Hematopoietic multipotent progenitor cell (in vitro differentiated cells): ENCODE data around the gene ARL17B. TPM values are rescaled to one million over a fixed set of nuclear protein-coding genes. Genes with fewer than 3 reads are reported as not detected.
"Not testable (repeated sequence)": the region's sequence is repeated elsewhere in the genome, so short reads cannot be mapped to it uniquely, and the experiment has no call there.

ENCODE experiments used
- DNase-seq, 3 donors: peaks; one replicate each; pipeline ENCODE4 v3.0.0-alpha.2; 2011 to 2015; ENCODE audit warnings: low read depth in 2 of 3, low spot score in 2 of 3
- total RNA-seq: library from RNA; depleted of rRNA; stranded (reverse); fragments of >200 nt; gene quantifications from one replicate; pipeline ENCODE4 v1.2.3, GENCODE V29; 2012

Gene ARL17B
- total RNA-seq, 1 donor, result 6.2 TPM

DNA sequence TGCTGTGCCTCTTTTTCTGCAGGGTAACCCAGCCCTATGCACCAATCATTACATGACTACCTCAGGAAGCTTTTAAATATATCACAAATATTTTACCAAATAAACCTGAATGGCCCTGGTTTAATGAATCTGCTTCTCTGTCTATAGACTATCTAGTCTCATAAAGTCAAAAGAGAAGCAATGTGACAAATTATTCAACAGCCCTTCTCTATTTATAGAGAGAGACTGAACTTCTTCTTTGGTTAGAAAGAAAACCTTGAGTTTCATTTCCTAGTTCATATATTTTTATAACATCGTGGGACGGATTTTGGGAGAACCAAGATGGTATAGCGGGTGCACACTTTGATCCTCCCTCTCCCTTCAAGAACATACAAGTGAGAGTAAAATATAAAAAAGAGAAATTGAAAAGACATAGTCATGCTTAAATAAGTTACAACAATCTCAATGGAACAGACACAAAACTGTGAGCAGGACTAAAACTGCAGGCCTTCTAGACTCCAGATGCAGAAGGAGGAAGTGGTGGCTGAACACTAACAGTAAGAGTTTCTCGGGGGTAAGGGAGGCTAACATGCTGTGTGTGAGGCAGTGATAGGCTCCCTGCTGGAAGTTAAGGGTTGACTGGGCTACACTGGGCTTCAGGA, 70.5 kb downstream of the ARL17B start:
- DNase-seq, result peak in 2 of 3 donors; percentile 42 to 94

DNA sequence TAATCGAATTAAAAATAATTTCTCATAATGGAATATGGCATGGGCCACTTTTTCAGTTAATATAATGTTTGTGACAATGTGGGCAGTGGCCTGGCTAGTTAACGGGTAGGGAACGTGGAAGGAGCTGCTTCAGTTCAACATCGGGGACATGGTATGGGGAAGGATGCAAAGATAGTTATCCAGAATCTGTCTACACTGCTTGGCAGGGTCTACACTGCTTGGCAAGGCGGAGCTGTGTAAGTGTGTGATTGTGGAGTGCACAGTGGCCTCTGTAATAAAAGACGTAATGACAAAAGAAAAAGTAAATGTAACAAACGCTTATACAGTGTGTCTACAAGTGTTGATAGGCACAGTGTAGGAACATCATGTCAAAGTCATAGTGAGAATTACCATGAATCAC, 74.0 kb downstream of the ARL17B start:
- DNase-seq, result not testable (repeated sequence)

DNA sequence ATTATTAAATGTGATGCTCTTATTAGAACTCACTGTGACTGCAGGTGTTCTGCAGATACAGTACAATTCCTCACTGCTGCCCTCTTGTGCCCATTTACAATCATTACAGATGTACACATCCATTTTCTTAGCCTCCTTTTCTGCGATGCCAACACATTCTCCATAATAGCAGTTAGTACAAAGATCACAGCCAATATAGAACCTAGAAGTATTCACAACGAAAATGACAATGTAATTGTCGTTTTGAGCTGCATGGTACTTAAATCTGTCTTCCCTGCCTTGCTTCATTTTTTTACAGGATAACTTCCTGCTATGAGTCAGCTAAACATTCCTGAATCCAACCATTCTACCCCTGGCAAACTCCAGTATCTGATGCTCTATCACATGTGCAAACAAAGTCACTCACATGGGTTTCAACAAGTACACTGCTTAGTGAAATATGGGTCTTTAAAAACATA, 74.8 kb downstream of the ARL17B start:
- peak; percentile 41 to 91 (median 65) for DNase-seq

DNA sequence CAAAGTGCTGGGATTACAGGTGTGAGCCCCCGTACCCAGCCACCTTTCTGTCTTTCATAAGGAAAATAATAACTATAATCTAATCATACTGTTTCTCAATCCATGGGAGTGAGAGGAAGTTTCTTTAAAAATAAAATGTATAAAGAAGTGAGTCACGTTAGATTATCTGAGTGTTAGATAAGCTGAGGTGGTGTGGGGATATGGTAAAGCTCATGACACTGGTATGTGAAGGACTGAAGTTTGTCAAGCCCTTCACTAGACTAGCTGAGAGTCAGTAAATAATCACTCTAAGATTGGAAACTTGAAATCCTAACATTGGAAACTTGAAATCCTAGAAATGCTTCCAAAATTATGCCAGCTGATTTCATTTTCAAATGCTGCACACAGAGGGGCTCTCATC, 76.1 kb downstream of the ARL17B start:
- not testable (repeated sequence) for DNase-seq

DNA sequence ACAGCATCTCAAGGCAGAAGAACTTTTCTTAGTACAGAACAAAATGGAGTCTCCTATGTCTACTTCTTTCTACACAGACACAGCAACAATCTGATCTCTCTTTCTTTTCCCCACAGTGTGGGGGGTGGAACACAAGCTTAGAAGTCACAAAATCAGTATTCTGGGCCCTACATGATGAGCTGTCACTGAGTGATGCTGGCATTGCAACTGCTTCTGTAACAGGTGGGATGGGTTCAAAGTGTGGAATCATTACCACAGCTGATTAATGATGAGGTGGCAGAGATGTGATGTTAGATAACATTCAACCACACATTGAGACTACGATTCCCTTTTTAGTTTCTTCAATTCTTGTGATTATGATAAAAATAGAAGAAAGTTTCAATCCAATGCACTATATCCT, 77.1 kb downstream of the ARL17B start:
- DNase-seq, result not testable (repeated sequence)

DNA sequence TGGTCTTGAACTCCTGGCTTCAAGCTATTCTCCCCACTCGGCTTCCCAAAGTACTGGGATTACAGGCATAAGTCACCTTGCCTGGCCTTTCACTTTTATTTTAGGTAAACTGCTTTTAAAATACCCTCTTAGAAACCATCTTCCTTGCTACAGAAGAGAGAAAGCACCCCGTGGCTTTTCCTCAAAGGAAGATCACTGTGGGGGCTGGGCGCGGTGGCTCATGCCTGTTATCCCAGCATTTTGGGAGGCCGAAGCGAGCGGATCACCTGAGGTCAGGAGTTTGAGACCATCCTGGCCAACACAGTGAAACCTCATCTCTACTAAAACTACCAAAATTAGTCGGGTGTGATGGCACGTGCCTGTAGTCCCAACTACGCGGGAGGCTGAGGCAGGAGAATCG, 78.9 kb downstream of the ARL17B start:
- DNase-seq, result not testable (repeated sequence)

DNA sequence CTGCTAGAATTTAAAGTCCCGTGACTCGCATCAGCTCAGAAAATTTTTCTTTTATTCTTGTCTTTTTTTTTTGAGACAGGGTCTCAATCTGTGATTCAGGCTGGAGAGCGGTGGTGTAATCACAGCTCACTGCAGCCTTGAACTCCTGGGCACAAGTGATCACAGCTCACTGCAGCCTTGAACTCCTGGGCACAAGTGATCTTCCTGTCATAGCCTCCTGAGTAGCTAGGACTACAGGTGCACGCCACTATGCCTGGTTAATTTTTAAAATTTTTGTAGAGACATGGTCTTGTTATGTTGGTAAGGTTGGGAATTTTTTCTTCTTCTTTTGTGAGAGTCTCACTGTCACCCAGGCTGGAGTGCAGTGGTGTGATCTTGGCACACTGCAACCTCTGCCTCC, 80.2 kb downstream of the ARL17B start:
- not testable (repeated sequence) for DNase-seq

DNA sequence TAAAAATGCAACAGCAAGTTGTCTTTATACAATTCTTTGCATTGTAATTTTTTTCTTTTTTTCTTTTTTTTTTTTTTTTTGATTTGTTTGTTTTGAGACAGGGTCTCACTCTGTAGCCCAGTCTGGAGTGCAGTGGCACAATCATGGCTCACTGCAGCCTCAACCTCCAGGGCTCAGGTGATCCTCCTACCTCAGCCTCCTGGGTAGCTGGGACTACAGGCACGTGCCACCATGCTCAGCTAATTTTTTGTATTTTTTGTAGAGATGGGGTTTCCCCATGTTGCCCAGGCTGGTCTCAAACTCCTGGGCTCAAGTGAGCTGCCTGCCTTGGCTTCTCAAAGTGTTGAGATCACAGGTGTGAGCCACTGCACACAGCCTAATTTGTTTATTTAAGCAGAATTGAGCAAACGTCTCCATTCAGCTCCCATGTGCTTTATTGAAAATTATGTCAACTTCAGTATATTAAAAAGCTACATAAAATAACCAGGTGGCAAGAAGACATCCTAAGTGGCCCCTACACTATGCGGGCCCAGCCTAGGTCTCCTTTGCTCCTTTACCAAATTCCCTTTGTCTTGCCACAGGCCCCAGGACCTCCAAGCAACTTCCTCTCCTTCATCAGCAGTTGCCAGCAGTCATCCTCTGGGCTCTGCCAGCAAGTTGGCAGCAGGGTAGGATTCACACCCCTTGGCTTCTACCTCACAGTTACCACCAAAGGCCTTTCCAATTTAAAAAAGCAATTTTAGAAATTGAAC, 84.7 kb downstream of the ARL17B start:
- not testable (repeated sequence) for DNase-seq

DNA sequence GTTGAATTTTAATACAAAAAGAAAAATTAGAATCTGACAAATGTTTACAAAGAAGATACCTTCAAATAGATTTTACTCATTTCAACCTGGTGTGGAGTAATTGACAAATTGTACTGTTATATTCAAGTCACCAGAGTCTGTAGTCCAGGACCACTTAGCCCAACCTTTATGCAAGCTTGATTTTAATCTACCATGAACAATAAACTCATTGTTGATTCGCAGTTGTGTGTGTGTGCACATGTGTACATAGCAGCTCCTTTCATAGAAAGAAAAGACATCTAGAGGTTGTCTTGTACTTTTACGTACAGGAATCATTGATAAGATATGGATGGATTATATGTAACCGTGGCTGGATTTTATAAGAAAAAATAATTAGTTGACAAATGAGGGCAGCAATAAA, 87.3 kb downstream of the ARL17B start:
- DNase-seq, result no peak

DNA sequence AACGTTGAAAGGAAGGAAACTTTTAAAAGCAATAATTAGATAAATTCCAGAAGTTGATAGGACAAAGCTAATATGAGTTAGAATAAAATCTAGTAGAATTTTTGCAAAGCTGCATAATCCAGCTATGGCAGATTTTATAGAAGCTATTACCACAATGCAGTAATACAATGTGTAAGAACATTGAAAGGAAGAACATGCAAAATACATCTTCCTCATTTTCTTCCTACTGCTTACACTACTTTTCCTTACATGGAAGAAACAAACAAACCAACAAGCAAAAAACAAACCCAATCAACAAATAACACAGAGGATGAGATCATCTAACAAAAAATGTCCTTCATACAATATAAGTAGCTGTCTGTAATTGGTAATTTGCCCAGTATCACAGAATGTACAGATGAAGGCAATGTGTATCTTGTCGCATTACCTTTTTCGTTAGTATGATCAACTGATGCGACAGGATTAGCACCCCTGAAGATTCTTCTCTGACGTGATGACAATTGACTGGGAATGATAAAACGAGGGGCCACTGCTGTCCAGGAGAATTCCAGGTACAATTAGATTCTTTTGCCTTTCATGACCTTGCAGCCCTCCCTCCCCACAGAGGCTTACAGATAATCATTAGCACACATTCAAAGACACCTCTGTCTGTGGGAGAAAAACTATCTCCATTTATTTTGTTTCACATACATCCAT, 87.9 kb downstream of the ARL17B start:
- DNase-seq, result no peak

DNA sequence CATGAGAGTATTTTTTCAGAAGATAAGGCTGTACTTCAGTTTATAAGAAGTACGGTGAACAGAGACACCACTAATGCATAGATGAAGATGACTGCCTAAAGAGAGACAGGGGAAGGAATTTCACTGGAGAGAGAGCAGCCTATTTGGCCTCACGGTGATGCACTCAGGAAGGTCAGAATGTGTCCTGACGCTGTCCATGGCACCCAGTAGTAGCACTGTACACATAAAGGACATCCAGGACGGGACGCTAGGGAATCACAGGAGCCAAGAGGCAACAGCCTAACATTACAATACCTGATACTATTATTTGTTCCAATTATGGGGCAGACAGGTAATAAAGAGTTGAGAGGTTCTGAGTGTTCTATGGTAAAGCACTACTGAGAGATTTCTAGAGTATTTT, 91.5 kb downstream of the ARL17B start:
- no peak for DNase-seq

DNA sequence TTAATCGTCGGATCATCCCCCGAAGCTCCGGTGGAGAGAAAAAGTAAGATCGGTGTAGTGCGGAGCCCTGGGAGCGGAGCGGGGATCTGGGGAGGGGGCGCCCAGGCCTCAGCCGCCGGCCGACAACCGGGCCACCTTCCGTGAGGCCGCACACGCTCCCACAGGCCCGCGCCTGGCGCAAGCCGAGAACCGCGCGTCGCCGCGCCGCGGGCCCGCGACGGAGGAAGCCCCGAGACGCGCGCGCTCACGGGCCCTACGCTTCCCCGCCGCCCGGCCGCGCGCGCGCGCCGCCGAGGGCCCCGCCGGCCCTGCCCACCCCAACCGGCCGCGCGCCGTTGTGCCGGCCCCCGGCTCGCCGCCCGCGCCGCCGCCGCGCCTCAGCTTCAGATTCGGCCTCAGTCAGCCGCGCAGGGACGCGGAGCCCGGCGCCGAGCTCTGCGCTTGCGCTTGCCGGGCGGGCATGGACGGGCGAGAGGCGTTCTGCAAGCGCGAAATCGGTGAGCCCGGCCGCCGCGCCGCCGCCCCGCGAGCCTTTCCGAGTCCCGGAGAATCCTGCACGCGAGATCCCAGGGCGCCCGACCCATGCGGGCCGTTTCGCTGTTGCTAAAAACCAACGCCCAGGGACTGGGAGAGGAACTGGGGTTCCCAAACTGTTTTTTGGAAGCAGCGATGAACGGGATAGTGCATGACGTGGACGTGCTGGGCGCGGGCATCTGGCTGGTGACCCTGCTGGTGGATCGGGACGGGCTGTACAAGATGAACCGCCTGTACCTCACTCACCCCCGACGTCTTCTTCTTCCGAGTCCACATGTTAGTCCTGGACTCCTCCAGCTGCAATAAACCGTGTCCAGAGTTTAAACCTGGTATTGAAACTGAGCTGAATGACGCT, 94.7 kb downstream of the ARL17B start:
- peak; percentile 69 to 88 (median 88) for DNase-seq

DNA sequence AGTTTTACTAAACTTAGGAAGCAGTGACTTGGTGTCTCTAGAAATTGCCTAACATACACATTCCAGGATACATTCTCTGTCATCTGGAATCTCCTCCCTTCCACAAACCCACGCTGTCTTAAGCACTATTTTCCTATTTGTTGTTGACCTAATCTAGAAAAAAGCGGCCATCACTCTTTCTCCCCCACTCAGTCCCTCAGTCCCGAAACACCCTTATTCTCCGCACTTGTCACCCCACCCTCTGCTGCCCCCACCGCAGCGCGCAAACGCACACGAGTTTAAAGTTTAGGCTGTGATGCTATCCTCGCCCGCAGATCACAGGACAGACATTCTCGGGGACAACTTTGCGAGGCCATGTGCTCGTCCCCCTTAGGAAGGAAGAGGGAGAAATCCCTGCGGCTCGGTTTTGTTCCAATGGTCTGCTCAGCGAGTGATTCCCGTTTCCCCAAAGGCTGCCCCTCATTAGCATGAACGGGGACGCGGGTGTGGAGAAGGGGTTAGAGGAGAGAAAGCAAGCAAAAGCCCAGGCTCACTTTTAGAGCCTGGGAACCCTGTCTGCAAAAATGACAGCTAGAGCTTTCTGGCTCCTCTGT, 95.4 kb downstream of the ARL17B start:
- peak in 1 of 3 donors; percentile 43 for DNase-seq

DNA sequence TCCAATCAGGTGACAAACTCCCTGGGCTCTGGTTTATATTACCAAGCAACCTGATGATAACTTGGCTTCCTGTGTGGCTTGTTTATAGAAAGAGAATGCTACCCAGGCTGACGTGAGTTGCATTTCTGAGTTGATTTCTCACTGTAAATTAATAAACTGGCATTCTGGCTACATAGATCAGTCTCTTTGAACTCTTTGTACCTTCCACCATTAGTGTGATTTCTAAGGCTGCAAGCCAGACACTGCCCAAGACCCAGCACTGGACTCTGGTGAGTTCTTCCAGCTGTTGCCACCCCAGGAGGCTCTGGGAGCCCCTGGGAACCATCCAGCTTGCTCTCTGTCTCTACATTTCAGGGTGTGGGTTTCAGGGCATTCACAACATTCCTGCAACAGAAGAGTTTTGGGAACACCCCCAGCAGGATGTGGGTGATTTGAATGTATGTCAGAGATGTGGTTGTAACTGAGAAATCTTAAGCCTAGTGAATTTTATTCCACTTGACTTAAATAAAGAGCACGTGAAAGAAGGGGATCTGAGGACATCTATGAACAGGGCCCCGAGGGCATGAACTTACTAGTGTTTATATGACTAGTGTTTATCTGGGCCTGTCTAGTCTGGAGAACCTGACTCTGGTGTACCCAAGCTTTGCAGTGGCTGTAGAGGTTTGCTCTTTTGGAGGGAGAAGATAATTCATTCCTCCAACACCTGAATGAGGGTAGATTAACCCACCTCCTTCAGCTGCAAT, 96.9 kb downstream of the ARL17B start:
- DNase-seq, result no peak

DNA sequence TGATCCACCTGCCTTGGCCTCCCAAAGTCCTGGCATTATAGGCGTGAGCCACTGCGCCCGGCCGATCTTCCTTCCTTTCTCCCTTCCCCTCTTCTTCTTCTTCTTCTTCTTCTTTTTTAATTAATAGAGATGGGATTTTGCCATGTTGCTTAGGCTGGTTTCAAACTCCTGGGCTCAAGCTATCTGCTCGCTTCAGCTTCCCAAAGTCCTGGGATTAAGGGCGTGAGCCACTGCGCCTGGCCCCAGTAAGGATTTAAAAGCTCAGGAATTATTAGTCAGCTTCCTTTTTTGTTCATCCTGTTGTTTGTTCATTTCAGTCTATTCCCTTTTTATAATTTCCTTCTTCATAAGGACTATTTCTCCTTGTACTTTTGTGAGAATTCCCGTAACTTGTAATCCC, 99.3 kb downstream of the ARL17B start:
- DNase-seq, result no peak

DNA sequence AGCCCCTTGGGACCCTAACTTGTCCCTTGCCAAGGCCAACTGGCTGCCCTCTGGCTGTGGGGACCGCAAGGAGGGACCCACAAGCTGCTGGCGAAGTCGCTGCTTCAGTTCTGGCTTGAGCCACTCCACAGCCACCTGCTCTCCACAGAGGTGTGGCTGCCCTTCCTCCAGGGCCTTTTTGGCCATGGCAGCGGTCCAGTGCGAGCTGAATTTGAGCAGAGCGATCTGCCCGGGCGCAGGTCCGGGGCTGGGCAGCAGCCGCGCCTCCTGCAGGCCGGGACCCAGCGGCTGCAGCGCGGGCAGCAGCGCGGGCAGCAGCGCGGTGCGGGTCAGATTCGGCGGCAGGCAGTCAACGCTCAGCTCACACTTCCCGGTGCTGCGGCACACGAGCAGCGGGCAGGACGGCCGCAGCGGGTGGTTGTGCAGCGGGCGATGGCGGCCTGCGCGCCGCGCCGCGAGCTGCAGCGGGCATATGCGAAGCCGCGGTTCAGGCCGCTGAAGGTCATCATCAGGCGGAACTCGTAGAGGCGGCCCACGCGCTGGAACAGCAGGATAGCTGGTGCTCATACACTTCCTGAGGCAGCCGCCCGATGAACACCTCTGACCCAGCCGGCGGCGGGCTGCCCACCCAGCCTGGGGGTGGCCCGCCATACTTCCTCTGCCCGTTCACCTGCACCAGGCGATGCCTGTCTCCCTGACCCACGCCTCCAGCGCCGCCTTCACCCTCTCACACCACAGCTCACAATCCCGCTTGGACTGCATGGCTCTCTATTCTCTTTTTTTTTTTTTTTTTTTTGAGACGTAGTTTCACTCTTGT, 101.5 kb downstream of the ARL17B start:
- DNase-seq, result not testable (repeated sequence)

DNA sequence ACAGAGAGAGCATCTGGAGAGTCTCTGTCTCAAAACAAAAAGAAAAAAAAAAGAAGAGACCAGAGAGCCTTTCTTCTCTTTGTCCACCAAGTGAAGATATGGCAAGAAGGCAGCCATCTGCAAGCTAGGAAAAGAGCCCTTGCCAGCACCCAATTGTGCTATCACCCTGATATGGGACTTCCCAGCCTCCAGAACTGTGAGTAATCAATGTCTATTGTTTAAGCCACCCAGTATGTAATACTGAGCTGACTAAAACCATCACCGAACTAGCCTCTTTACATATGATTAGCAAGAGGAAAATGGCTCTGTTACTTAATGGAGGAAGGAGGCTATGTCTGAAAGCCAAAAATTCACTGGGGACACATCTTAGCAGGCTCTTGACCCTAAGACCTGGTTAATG, 105.2 kb downstream of the ARL17B start:
- DNase-seq, result not testable (repeated sequence)

DNA sequence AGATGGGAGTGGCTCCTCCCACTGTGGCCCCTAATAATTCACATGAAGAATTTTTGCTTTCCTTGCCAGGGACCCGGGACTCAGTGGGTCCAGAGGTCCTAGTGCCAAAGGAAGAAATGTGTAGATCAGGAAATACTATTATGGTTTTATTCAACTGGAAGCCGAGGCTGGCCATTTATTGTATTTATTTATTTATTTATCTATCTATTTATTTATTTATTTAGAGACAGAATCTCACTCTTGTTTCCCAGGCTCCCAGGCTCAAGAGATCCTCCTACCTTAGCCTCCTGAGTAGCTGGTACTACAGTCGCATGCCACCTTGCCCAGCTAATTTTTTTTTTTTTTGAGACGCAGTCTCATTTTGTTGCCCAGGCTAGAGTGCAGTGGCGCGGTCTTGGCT, 107.4 kb downstream of the ARL17B start:
- not testable (repeated sequence) for DNase-seq

DNA sequence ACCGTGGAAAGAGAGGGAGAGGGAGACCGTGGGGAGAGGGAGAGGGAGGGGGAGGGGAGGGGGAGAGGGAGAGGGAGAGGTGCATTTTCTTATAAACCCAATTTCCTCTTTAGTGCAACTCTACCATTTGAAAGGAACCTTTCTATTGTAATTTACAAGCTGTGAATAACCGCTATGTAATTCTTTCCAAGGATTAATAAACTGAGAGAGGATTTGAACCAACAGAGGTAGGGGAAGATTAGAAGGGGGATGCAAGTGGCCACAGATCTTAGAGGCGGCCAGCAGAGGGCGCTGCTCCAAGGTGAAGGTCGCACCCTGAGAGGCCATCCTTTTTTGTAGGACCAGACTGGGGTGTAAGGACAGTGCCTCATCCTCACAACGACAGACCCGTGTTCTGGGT, 107.8 kb downstream of the ARL17B start:
- DNase-seq, result peak in 2 of 3 donors; percentile 40 to 84
